ENCODE data around the gene DHRS7.
A peak's percentile ranks its signal among the peaks of the same experiment; 100 is the strongest.

Gene DHRS7, protein sequence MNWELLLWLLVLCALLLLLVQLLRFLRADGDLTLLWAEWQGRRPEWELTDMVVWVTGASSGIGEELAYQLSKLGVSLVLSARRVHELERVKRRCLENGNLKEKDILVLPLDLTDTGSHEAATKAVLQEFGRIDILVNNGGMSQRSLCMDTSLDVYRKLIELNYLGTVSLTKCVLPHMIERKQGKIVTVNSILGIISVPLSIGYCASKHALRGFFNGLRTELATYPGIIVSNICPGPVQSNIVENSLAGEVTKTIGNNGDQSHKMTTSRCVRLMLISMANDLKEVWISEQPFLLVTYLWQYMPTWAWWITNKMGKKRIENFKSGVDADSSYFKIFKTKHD

DNA sequence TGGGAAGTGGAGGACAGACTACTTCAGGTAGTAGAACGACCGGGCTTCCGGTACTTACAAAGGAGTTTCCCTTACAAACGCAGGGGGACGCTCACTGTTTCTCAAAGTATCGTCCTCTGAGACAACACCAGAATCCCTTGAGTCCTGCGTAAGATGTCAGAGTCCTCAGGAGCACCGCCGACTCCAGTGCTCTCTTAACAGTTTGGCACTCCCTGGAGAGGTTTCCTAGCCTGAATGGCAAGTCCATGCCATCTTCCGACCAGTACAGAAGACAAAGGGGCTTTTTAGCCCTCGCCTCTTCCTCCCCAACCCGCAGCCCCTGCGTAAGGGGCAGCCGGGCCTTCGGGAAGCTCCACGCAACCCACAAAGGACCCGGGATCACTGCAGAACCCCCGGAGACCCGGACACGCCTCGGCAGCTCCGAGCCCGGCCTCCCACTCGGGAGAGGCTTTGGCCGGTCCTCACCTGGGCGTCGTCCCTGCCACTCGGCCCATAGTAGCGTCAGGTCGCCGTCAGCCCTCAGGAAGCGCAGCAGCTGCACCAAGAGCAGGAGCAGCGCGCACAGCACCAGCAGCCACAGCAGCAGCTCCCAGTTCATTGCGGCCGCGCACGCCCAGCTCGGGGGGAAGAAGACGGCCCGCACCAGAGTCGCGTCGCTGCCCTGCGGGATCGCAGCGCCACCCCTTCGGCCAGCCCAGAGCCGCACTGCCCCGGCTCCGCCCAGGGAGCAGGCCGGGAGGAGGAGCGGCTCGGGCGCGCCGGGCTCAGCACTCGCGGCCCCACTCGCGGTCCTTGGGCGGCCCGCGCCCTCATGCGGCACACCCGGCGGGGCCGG, at the start of gene DHRS7:
Gene DHRS7 (minus strand): TSS at position 687 of the 835 bp plus-strand sequence. CDS start 89 bp downstream, at position 598.
- peak; percentile 72 for DNase-seq

DNA sequence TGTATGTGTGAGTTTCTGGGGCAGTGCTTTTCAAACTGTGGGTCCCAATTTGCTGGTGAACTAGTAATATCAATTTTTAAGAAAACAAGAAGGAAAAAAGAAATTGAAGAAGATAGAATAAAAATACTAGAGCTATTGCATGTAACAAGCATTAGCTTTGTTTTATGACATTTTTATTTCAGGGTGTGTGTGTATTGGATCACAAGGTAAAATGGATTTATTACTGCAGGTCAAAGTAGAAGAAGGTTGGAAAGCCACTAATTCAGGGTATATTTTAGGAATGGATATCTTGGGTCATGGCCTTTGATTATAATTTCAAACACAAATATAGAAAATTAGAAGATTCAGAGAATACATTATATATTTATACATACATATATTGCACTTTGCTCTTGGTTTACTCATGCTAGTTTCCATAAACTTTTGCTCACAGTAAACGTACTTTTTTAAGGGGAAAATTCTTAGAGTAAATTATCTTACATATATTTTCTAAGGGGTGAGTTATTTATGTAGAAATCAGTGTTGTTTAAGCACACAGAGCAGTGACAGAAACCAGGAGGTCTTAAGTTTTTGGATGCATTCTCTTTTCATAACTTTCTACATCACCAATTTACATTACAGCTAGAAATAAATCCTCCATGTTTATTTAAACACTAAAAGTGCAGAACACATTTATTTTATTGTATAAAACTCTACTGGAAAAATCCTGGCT, 49.4 kb upstream of the DHRS7 start:
- no peak for DNase-seq

DNA sequence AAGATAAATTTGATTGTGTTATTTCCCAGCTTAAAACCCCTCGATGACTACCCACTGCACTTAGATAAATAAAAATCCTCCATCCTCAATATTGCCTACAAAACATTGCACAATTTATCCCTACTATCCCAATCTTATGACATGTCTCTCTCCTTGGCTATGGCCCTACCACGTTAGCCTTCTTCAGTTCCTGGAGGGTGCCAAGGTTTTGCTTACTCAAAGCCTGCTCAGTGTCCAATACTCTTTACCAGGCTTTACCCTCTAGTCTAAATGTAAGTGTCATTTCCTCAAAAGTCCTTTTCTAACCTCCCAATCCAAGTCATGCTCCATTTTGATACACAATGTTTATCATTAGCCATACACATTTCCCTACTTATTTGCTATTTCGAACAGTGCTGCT, 48.8 kb upstream of the DHRS7 start:
- no peak for DNase-seq

DNA sequence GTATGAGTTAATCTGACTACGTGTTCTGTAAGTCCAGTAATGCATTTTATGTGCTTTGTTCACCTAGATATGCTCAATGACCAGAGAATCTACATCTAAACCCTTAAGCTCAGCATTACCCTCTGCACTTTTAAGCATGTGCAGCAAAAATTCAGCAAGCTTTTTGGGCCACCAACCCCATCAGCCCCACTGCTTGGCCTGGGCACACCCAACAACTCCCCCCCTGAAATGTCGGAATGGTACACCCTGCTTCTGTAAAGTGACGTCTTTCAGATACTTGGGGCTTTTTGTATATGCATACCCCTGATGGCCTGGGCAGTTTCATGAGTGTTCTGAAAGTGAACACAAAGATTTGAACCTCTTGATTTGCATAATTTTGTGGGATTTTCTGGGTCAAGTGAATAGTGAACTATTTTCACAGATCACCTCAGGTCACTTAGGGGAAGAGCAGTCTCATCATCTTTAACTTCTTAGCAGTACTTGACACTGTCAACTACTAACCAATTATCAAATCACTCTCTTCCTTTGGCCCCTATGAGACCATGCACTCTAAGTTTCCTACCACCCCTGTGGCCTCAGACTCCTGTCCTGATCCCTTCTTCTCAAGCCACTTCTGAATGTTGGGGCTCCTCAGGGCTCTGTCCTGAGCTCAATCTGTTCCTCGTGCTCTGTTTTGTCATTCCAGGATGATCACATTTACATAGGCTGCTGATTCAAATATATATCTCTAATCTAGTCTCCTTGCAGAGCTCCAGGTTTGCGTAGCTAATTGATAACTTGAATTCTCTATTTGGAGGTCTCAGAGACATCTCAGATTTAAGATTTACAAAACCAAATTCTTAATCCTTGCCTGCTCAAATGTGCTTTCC, 47.5 kb upstream of the DHRS7 start:
- DNase-seq, result no peak

DNA sequence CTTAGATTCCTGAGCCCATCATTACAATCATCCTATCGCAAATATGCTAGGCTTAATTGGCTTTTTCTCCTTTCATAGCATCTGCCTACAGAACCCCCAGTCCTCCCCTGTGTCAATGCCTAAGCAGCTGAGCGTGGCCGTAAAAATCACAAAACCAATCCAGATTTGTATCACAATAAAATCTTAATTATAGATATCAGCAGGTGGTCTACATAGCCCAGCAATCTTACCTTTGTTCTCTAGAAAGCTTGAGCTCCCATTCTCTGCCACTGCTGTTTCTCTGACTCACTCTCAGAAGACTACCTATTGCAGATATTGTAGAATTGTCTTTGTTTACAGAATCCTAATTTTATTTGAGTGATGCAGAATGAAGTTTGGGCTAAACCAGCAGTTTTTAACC, 46.0 kb upstream of the DHRS7 start:
- no peak for DNase-seq

DNA sequence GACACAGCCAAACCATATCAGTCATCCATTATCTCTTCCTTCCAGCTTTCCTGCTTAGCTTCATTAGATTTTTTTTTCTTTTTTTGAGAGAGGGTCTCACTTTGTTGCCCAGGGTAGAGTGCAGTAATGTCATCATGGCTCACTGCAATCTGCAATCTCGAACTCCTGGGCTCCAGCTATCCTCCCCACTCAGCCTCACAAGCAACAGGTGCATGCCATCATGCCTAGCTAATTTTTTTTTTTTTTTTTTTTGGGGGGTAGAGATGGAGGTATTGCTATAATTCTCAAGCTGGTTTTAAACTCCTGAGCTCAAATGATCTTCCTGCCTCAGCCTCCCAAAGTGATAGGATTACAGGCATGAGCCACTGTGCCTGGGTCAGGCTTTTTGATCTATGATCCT, 45.5 kb upstream of the DHRS7 start:
- no peak for DNase-seq

DNA sequence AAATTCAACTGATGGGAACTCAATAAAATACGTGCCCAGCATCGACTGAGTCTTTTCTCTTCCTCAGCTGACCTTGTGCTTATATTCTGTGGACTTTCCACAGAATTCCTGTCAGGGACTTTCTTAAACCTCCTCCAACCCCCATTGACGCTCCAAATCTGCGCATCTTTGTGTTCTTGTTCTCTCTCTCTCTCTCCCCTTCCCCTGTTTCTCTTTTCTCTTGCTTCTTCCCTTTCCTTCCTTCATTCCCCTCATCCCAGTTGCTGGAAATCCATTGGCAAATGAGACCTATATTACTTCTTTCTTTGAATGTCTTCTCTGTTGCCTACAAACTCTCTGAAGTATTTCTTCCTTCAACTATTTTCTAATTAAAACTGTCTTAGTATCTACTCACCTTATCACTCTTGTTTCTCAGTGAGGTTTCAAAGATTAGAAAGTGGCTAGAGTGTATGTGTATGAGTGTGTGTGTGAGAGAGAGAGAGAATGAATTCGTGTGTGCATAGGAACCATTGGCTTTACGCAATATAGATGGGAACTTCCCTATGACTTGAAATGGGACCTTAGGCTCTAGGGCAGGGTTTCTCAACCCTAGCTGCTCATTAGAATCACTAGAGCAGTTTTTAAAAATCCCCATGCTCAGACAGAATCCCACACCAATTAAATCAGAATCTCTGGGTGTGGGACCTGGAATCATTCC, 41.8 kb upstream of the DHRS7 start:
- DNase-seq, result no peak

DNA sequence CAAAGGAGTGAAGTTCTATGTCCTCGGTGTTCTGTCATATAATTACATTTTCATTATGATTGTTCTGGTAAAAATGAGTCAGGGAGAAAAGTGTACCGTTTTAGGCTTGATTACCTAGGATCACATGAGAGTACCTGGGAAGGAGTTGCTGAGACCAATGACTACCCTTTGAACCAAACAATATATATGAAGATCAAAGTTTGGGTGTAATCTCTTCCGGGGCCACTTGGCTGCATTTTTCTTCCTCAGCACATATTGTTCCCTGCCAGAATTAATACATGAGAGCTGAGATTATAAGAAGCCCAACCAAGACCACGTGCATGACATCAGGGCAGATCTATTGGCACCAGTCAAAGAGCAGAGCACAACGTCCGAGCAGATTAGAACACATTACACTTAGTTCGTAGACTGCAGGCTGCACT, 41.1 kb upstream of the DHRS7 start:
- no peak for DNase-seq

DNA sequence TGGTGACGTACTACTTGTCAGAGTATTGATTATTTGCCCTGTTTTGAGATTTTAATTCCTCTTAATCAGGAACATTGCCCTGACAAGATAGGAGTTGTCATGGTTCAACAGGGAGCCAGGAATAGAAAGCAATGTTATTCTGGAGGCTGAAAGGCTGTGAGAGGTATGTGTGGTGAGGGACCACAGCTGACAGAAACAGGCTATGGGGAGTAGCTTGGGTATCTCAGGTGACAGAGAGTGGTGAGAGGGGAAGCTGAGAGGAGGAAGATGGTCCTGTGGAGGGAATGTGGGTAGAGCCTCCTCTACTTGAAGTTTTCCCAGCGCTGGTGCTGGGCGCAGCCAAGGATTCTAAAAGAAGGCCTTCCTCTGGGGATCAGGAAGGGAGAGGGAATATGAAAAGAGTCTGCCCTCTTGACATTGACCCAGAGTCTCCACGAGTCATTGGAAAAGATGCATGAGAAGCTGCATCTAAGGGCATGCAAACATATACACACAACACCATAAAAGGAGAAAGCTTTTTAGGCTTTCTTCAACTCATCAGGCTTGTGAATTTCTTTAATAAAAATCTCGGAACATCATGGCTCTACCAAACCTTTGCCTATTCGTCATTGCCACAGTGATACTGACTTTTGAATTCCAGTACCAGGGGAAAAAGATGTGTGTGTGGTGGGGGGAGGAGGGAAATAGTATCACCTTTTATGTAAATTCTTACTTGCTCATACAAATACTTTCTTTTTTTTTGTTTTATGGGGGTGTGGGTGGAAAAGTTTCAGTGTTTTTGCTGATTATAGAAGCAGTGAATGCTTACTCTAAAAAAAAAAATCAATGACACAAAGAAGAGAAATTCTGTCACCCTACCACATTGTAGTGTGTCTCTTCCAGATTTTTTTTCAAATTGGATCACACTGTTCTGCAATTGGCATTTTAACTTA, 39.9 kb upstream of the DHRS7 start:
- peak; percentile 19 for DNase-seq

DNA sequence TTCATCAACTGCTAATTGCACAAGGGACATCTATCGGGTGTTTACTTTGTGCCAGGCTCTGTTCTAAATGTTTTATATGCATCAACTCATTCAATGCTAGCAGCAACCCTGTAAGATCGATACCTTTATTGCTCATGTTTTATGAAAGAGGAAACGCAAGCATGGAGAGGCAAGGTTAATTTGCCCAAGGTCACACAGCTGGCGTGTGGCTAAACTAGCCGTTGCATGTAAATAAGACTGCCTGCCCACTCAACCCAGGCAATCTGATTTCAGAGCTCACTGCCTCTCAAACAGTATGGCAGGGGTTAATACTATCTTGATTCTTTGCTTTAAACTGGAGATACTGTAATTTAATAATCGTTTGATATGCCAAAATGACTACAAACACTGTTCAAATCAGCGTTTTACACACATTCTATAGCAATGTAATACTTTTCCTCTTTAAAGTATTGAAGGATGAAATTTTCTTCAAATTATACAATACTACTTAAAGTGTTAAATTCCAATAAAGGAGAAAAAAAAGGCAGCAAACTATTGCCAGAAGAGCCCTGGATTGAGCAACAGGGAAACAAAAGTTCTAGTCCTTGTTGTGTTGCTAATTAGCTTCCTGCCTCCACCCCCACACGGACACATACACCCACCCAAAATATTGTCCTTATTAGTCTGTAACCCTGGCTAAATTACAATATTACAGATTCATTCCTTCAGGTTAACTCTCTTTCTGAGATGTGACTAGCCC, 39.1 kb upstream of the DHRS7 start:
- peak; percentile 26 for DNase-seq

DNA sequence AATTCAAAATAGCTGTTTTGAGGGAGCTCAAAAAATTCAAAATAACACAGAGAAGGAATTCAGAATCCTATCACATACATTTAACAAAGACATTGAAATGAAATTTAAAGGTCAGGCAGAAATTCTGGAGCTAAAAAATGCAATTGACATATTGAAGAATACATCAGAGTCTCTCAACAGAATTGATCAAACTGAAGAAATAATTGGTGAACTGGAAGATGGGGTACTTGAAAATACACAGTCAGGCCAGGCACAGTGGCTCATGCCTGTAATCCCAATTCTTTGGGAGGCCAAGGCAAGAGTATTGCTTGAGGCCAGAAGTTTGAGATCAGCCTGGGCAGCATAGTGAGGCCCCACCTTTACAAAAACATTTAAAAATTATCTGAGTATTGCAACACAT, 34.1 kb upstream of the DHRS7 start:
- DNase-seq, result no peak

DNA sequence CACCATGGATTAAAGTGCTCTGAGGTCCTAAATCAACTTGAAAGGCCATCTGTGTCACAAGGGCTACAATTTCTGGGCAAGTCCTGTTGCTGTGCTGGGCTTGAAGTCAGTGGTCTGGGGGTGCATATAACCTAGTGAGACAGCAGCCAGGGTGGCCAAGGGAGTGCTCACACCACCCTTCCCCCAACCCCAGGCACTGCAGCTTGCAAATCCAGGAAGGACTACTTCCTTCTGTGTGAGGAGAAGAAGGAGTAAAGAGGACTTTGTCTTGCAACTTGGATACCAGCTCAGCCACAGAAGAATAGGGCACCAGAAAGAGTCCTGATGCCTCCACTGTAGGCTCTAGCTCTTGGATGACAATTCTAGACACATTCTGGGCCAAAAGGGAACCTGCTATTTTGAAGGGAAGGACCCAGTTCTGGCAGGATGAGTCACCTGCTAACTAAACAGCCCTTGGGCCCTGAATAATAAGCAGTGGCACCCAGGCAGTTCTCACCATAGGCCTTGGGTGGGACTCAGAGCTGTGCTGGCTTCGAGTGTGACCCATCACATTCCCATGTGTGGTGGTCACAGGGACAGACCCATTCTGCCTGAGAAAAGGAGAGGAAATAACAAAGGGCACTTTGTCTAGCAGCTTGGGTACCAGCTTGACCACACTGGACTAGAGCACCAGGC, 32.6 kb upstream of the DHRS7 start:
- DNase-seq, result no peak

DNA sequence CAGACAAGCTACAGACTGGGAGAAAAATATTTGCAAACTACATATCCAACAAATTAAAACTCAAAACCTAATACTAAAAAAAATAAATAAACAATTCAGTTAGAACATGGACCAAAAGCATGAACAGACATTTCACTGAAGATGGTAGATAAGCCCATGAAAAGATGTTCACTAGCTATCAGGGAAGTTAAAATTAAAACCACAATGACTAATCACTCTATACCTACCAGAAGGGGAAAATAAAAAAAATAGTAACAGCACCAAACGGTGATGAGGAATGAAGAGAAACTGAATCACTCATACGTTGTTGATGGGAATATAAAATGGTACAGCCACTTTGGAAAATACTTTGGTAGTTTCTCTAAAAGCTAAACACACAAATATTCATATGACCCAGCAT, 31.1 kb upstream of the DHRS7 start:
- no peak for DNase-seq

DNA sequence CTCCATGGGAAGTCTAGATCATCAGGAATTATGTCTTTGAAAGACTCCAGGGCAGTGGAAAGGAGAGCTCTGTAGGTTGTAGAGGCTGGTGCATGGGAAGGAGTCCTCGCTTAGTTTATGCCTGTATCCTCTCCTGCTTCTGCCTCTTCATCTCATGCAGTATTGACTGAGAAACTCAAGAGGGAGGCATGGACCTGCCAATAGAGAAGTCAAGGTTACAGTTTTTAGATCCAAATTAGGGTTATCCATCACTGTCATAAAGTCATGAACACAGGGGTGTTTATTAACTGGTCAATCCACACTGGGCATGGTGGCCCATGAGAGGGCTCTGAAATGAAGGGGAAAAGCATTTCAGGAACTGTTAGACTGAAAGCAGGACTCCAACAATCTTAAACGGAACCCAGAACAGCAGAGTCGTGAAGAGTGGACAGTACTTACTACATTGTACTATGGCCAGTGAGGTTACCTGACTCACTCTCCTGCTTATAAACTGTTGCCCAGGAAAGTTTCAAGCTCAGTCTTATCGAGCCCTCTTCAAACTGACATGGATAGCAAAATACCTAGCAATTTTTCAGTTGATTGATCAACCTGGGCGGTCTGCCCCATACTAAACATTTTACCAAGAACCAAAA, 30.1 kb upstream of the DHRS7 start:
- no peak for DNase-seq

DNA sequence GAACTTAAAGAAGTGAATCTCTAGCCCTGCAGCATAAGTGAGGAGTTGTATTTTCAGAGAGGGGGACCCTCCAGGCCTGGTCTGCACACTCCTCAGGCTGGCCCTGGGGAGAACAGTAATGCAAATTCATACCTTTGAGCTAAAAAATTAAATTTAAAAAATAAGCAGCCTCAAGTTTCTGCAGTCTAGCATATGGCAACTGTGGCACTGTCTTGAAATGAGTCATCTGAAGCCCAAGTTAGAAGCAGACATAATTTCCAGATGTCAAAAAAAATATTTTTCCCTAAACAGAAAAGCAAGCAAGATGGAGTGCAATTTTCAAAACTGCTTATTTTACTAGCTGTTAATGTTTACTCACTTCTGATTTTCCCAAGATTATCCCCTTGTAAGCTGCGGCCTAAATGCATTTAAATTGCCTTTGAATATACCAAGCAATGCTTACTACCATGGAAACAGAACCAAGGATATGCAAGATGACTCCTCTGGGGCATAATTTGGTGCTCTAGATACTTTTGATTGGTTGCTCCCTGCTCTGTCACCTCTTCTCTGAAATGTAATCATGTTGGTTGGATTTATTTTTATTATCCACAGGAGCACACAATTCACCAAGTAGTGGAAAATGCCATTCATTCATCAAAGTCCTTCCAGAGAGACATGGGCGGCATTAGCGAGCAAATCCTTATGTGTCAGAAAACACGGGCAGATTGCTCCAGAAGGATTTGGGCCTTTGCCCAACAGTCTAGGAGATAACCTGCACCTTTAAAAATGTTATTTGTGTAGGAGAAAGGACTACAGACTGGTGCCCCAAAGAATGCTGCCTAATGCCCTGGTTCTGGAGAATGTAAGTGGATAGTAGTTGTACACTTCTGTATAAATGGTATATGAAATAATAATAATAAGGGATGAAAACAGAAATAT, 25.0 kb upstream of the DHRS7 start:
- no peak for DNase-seq

DNA sequence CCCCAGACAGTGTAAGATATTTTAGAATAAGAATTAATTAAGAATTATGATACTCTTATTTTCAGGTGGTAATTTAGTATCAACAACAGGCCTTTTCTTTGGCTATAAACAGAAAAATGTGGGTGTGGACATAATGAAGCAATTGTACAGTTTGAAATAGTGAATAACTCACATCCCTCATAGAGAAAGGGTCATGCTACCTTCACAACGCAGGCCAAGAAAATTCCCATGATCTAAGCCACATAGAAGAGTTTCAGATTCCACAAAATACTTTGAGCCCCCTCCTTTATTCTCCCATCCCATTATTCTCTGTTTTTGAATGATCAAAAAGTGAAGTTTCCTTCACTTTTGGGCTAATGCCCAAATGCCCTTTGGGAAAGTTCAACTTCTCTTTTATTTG, 23.5 kb upstream of the DHRS7 start:
- DNase-seq, result no peak

DNA sequence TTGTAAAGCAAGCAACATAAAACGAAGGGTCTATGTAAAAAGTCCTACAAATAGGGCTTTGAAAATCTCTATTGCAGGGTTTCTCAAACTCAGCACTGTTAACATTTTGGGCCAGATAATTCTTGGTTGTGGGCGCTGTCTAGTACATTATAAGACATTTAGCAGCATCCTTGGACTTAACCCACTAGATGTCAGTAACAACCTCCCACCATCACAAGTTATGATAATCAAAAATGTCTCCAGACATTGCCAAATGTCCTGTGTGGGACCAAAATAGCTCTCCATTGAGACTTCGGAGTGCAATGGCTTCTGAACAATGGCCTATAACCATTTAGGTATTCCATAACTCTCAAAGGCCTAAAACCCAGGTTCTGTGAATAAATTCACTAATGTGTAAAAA, 22.9 kb upstream of the DHRS7 start:
- no peak for DNase-seq

All from NCI-H526 treated with DMSO at 0.1 percent for 48 hours (cell line).